Stimulated activated CD8-positive, alpha-beta memory T cell treated with anti-CD3 and anti-CD28 coated beads, Interleukin-4, amount 100 ng/mL, for 4 hours (primary cell): ENCODE measurements around the gene METTL21C.

Experiments used
- DNase-seq, 2 donors: peaks; one replicate each; pipeline ENCODE4 v3.0.0-alpha.2; 2020; ENCODE audit warnings: low read depth in 2 of 2, low spot score in 1 of 2

Gene METTL21C

DNA sequence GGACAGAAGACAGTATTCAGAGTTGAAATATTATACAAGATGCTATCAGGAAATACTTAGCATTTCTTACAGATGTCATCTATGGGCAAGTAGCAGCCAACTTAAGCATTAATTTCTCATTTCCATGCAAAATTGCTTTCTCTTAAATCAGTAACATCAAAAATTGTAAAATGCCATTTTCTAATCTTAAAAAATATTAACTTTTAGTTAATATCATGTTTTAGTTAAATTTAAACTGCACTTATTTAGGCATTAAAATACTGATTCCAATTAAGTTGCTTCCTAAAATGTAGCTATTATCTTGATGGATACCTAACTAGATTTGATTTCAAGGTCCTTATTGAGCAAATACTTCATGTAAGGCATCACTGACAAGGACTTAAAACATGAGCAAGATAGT, 27.8 kb downstream of the METTL21C start:
- DNase-seq = no peak

DNA sequence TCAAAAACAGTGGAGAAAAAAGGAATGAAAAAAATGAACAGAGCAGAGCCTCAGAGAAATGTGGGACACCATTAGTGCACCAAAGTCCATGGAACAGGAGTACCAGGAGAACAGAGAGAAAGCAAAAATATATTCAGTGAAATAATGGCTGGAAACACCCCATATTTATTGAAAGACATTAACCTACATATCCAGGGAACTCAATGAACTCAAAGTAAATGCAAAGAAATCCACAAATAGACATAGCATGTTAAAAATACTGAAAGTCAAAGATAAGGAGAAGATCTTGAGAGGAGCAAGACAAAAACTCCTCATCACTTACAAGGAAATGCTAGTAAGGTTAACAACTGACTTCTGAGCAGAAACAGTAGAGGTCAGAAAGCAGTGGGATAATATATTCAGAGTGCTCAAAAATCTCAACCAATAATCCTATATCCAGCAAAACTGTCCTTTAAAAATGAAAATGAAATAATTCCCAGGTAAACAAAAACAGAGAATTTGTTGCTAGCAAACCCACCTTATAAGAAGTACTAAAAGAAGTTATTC, 35.6 kb downstream of the METTL21C start:
- DNase-seq = no peak

DNA sequence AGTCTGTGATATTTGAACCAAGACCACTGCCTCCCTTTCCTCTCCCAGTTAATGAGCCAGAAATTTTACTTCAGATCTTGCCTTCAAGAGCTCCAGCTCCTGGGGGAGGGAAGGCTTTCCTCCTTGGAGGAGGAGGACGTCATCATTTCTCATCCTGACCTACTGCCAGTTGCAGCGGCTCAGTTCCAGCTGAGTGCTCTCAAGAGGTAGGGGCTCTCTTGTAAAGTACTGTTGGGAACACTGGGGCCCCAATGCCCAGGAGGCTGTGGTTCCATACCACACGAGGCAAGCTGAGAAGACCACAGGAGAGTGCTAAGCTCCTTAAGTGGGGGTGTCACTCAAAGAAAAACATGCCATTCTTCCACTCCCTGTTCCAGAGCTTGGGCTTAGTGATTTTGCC, 36.2 kb downstream of the METTL21C start:
- DNase-seq = no peak

DNA sequence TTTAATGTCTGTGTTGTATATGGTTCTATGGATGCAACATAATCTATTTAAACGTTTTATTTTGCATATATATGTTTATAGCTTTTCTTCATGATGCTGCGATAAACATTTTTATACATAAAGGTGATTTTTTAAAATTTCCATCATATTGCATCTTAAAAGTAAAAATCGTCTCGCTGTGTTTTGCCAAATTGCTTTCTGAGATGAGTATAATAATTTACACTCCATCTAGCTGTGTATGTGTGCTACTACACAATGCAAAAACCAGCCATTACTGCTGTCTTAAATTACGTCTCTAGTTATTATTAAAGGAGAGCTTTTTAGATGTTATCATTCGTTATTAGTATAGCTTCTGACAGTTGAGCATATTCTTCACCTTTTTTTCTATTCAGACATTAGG, 37.2 kb downstream of the METTL21C start:
- DNase-seq = no peak

DNA sequence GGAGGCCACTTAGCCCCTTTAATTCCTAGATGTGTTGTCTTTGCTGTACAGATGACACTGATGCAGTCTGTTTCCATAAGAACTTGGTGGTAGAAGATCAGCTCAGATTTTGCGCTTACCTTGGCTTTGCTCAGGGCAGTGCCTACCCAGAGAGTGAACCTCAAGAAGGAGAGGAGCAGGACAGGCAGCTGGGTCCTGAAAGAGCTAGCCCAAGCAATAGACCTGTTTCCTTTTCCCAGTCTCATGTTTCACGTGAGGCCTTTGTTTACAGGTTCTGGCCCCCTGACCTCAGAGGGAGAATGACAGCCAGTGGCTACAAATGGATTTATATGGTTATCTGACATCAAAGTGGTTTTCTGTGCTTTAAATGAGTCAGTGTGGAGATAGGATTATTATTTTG, 40.1 kb downstream of the METTL21C start:
- DNase-seq = no peak

DNA sequence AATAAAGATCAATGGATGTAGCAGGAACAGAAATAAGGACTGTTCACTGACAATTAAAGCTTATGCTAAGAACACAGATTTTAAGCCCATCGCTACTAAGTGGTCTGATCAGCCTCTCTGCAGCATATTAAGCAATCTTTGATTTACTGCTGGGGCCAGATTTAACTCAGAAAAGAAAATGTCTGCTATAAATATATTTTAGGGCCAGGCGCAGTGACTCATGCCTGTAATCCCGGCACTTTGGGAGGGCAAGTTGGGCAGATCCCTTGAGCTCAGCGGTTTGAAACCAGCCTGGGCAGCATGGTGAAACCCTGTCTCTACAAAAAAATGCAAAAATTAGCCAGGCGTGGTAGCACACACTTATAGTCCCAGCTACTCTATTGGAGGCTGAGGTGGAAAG, 43.0 kb downstream of the METTL21C start:
- no peak for DNase-seq

DNA sequence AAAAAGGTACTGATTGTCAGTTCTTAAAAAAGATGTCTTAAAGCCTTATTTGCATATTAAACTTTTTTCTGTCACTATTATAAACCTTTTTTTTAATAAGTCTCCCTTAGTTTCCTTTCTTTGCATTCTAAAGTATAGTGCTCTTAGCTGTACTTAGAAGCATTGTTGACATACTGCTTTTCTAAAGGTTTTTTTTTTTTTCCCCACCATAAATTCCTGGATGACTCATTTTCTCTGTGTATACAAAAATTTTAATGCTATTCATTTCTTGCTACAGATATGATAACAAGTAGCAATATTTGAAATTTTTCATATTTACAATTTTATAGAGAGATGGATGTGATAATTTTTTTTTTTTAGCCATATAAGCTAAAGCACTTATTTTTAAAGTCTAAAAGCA, 43.5 kb downstream of the METTL21C start:
- no peak for DNase-seq

DNA sequence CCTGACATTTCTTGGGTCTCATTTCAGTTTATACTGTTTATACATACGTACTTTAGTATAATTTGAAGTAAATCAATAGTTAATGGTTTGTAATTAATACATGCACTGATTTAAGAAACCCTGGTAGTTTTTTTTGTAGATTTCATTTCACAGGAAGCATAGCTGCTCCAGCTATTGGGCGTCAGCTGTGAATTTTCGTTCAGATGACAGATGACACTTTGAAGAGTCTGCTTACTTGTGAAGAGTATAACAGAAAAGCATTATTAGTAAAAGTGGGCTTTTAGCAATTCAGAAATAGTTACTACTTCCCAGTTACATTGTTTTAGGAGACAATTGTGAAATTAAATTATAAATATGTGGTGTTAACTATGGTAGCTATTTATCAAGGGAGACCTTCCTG, 44.4 kb downstream of the METTL21C start:
- no peak for DNase-seq

DNA sequence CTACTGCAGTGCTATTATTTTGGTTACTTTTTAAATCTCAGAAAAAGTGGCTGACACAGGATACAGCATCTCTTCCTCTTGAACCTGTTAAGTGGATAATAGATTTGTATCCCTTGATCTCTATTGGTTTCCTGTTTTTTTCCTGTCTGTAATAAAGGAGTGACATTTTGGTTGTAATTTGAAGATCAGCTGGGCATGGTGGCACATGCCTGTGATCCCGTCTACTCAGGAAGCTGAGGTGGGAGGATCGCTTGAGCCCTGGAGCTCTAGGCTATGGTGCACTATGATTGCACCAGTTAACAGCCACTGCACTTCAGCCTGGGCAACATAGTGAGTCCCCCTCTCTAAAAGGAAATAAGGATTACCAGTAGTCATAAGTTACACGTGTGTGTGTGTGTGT, 46.8 kb downstream of the METTL21C start:
- no peak for DNase-seq

DNA sequence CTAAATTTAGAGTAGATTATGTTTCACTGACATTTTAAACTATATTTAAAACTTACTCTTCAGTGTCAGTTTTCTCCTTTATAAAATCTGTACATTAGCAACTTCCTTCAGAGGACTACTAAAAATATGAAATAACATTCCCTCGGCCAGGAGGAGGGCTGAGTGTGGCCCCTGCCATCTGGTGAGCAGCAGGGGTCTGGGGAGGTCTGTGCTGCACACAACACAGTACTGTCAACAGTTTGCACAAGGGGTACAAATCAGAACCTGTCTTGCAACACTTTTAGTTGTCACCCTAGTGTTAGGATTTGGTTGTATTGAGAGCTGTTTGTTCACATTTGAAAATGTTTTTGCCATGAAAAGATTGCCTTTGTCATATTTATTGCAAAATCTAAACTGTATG, 49.1 kb downstream of the METTL21C start:
- no peak for DNase-seq

DNA sequence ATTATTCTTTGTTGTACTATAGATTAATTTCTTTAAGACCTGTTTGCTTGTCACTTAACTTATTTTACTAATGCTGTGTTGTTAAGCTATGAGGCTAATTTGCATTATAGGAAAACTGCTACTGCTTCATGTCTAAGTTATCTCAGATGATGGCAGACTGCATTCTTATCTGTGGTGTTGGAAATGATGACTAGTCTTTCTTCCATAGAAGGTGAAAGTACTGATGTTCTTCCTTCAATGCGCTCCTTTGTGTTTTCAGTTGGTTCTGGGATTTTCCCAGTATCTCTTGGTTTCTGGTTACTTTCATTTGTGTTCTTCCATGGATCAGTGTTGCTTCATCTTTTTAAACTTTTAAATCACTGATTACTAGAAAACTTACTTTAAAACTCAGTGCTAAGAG, 51.2 kb downstream of the METTL21C start:
- DNase-seq = no peak

DNA sequence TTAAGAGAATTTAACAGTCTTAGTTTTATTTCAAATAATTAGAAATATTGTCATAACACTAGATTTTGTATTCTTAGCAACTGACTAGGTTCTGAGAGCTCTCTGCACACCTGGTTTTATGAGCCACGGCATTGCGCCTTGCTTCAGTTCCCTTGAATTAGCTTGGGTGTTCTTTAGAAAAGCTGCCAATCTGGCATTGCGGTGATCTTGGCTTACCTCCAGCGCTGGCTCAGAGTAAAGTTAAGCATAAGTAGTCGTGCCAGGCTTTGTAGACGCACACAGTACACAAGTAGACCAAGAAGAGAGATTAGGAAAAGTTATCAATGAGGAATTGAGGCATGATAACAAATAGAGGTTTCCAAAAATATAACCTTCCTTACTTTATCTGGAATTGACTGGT, 52.4 kb downstream of the METTL21C start:
- no peak for DNase-seq

DNA sequence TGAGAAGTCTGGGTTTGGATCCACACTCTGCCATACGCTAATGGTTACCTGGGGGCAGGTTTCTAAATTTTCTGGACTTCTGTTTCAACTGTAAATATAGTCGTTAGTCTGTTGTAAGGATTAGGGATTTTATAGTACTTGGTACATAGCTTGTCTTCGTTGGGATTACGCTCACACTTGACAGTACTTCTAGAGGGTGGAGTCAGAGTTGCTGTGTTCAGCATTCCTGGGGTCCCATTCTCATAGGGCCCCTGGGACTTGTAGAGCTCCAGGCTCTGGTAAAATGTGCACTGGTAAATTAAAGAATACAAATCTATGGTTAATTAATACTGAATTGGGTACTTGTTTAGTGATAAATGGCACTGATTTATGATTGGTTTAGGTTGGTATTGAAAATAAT, 52.8 kb downstream of the METTL21C start:
- DNase-seq = no peak

DNA sequence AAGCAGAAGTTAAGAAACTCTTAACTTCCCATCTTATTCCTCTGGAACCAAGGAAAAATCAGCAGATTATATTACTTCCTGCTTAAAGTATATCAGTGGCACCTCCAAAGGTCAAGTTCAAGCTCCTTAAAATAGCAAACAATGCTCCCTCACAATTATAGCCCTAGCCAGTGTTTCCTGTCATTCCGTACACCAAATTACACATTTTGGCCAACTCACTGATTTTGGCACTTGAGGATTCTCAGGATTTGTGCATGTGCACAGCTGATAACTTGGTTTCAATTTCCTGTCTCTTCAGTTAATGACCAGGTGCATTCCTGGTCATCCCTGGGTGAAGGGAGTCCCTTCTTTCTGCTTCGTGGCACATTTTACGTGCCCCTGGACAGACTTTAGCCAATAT, 56.1 kb downstream of the METTL21C start:
- DNase-seq = no peak
